GM18907 (cell line): ENCODE measurements around the gene SEBOX.

Experiments used
- ATAC-seq: cut with Tn5 transposase; IDR thresholded peaks from one replicate; pipeline ENCODE4 v1.9.1; 2021; ENCODE audit warnings: mild to moderate bottlenecking, moderate library complexity; ENCODE audit not compliant: unreplicated experiment

SEBOX gene

DNA sequence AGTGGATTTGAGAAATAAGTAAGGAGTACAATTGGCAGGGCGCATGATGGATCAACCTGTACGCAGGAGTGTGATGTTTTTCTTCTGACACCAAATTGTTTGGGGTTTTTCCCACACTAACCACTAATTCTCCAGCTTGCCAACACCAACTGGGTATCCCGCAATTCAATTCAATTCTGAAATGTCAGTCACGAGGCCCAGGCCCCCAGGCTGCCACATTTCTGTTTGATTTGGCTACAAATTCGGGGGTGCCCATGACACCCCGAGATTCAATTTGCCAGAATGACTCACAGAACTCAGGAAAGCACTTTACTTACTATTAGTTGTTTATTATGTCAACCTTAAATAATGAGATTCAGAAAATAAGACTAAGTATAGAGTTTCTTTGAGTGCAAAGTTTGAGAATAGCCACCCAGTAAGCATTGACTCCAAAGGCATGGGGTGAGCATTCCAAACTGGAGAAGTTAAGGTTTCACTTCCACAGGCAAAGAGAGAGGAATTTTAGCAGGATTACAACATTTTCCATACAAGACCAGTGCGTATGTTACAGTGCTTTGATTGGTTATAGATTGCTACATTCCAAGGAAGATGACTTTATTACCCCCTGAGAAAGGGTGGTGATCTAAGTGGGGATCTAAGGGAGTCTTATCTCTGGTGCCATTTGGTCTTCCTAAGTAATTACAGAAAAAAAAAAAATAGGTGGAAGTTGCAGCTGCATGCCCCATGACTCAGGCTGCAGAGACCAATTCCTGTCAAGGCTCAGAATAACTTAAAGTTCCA is 29.5 kb upstream of the SEBOX start:
- no peak for ATAC-seq

DNA sequence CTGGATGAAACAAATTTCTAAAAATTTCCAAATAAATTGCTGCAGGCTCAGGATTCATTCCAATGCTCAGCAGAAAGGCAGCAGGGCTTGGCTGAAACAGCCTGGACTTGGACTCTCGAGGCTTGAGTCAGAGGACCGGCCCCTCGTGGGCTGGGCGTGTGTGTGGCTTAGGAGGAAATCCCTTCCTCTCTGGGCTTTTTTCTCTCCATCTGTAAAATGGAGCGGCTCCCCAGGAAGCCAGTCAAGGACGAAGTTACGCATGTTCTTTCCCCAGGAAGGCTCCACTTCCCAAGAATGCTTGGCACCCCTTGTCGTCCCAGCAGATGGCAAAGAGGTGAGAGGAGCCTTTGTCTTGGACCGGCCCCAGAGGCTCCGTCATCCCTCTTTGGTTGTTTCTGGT is 27.5 kb upstream of the SEBOX start:
- ATAC-seq: no peak

DNA sequence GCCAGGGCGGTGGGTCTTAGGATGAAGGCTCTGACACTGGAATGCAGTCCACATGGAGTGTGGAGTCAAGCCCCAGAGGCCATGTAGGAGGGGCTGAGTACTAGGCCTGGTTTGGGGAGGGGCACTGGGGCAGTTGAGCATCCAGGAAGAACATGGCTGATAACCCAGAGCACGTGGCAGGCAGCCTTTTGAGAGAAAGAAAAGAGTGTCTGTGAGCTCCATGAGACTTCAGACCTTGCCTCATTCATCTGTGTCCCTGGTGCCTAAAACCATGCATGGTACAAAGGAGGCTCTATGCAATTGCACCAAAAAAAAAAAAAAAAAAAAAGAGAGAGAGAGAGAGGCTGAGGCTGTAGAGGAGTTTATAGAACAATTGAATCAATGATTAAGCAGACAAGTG is 26.4 kb upstream of the SEBOX start:
- no peak for ATAC-seq

DNA sequence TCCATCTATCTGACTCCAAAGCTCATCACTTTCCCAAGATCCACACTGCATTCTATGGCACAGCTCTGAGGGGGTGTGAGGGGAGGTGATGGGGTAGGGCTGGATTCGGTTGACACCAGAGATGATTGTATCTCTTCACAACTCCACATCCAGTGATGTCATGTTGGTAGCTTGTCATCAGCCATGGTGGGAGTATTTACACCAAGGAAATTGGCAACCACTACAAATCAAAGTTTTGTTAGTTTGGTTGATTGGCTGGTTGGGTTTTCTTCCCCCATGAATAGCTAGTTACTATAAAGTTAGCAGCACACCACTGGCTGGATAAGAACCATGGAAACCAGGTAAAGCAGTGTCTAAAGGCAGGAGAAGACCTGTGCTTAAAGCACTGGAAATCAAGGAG is 26.0 kb upstream of the SEBOX start:
- ATAC-seq: no peak

DNA sequence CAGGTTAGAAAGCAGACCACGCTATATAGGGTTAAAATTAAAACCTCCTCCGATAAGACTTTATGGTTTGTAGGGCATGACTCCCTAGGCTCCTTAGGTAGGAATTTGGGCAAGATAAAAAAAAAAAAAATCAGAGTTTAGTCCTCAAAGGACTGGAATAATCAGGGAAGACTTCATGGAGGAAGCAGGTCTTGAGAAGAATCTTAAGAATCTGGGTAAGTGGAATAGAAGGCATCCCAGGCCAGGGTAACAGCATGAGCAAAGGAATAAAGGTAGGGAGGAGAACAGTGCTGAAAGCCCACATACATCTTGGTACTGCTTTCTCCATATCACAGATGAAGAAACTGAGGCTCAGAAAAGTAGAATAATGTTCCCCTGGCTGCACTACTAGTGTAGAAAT is 25.6 kb upstream of the SEBOX start:
- no peak for ATAC-seq

DNA sequence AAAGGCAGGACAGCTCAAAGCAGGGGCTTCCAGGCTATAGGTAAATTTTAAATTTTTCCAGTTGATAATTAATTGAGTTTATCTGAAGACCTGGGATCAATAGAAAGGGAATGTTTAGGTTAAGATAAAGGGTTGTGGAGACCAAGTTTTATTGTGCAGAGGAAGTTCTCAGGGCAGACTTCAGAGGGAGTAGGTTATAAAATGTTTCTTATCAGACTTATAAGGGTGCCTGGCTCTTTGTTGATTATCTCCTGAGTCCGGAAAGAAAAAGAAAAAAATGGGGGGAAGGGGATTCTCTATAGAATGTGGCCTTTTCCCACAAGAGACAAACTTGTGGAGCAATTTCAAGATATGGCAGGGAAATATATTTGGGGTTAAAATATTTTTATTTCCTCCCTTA is 25.1 kb upstream of the SEBOX start:
- ATAC-seq: no peak

DNA sequence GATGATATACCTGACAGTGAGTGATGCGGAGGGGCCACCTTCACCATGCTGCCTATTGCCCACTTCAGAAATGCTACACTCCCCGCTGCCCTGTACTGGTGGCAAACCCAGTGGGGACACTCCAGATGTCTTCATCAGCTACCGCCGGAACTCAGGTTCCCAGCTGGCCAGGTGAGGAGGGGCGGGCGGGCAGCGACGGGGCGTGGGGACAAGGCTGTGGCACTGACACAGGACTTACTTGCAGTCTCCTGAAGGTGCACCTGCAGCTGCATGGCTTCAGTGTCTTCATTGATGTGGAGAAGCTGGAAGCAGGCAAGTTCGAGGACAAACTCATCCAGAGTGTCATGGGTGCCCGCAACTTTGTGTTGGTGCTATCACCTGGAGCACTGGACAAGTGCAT is 23.1 kb upstream of the SEBOX start:
- no peak for ATAC-seq

DNA sequence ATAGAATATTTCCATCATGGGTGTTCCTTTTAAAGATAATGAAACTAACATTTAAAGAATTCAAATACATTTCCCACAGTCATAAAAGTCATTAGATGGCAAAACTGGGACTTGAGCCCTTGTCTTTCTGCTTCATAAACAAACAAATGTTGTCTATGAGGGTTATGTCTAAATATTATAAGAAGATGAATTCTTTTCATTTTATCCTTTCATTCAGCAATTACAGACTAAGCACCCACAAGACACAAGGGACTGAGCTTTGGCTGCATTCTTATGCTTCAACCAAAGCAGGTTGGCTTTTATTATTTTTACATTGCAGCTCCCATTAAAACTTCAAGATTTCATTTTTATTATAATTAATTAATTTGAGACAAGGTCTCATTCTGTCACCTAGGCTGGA is 21.4 kb upstream of the SEBOX start:
- no peak for ATAC-seq

DNA sequence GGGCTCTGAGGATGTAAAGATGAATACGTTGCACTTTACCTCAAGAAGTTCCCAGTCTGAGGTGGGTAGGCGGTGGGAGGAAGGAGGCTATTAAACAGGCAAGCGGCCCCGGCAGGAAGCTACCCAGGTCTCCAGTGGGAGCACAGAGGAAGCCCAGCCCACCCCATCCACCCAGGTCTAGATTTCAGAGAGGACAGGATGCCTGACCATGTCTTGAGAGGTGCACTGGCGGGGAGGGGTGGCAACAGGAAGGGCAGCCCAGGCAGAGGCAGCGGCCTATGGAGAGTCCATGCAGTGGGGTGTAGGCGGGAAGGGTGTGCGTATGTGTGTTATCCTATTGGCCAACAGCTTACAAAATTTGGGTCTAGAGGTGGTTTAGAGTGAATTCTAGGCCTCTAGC is 20.4 kb upstream of the SEBOX start:
- no peak for ATAC-seq

DNA sequence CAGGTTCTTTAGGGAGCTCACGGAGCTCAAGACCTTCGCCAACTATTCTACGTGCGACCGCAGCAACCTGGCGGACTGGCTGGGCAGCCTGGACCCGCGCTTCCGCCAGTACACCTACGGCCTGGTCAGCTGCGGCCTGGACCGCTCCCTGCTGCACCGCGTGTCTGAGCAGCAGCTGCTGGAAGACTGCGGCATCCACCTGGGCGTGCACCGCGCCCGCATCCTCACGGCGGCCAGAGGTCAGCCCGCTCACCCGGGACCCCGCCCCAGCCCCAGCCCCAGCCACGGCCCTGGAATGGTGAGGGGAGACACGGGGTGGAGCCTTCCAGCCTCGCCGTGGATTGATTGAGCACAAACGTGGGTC is 20.0 kb upstream of the SEBOX start:
- peak; percentile 27 for ATAC-seq

DNA sequence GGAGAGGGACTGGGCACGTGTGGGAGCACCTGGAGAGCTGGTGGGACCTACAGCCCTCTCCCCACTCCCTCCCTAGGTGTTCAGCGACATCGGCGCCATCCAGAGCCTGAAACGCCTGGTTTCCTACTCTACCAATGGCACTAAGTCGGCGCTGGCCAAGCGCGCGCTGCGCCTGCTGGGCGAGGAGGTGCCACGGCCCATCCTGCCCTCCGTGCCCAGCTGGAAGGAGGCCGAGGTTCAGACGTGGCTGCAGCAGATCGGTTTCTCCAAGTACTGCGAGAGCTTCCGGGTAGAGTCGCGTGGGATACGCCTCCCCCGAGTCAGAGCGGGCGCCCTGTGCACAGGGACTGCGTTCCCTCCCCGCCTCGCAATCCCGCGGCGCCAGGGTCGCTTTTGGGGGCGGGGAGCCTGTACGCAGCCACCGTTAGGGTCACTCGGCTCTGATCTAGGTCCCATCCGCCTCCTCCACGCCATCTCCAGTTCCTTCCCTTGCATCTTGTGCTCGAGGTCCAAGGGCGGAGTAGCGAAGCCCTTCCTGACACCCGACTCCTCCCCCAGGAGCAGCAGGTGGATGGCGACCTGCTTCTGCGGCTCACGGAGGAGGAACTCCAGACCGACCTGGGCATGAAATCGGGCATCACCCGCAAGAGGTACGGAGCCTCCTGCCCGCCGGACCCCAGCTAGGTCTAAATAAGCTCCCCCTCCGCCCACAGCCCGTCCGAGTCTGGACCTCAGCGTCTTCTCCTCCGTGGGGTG is 19.5 kb upstream of the SEBOX start:
- ATAC-seq: peak; percentile 71

DNA sequence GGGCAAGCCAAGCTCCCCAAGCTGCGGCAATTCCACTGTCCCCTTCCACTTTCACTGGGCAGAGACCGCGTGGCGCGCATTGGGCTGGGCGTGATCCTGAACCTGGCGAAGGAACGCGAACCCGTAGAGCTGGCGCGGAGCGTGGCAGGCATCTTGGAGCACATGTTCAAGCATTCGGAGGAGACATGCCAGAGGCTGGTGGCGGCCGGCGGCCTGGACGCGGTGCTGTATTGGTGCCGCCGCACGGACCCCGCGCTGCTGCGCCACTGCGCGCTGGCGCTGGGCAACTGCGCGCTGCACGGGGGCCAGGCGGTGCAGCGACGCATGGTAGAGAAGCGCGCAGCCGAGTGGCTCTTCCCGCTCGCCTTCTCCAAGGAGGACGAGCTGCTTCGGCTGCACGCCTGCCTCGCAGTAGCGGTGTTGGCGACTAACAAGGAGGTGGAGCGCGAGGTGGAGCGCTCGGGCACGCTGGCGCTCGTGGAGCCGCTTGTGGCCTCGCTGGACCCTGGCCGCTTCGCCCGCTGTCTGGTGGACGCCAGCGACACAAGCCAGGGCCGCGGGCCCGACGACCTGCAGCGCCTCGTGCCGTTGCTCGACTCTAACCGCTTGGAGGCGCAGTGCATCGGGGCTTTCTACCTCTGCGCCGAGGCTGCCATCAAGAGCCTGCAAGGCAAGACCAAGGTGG is 16.3 kb upstream of the SEBOX start:
- ATAC-seq: no peak

DNA sequence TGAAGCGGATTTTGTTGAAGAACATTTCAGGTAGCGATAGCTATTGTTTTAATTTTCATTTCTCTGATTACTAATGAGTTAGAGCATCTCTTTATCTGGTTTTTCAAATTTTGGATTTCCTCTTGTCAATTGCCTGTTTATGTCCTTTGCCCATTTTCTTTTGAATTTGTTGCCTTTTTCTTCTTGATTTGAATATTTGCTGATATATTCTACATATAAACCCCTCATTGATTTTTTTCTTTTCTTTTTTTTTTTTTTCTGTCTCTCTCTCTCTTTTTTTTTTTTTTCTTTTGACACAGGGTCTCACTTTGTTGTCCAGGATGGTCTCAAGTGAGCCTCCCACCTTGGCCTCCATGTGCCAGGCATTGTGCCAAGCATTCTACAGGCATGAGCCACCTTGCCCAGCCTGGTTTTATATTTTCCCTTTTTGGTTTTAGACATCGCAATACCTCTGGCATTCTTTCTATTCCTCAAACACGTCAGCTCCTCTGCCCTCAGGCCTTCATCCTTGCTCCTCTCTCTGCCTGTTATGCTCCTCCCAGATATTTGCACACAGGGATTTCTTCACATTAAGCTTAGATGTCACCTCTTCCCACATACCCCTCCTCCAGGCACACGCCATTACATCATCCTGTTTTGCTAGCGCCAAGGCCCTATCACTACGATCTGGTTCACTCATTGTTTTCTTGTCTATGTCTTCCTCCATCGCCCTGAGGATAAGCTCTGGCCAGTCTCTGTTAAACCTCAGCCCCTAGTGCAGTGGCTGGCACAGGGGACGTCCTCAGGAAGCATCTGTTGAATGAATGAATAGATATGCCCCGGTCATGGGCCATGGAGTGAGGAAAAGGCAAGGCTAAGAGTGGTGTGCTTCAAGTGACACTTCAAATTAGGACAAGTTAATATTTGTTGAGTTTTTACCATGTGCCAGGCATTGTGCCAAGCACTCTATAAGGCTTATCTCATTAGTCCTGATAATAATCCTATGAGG is 15.1 kb upstream of the SEBOX start:
- ATAC-seq: no peak

DNA sequence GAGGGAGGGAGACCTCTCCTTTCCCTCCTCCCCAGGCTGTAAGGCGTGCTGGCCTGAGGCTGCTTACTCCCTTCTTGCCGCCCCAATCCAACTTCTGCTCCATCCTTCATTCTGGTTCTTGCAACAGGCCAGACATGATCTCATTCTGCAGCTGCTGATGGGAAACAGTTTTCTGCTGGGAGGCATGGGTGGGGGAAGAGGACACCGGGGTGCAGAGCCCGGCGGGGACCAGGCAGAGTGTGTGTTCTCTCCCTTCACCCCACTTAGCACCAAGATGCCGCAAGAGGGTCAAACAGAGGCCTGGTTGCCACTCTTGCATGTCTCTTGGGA is 7.9 kb upstream of the SEBOX start:
- ATAC-seq: no peak

DNA sequence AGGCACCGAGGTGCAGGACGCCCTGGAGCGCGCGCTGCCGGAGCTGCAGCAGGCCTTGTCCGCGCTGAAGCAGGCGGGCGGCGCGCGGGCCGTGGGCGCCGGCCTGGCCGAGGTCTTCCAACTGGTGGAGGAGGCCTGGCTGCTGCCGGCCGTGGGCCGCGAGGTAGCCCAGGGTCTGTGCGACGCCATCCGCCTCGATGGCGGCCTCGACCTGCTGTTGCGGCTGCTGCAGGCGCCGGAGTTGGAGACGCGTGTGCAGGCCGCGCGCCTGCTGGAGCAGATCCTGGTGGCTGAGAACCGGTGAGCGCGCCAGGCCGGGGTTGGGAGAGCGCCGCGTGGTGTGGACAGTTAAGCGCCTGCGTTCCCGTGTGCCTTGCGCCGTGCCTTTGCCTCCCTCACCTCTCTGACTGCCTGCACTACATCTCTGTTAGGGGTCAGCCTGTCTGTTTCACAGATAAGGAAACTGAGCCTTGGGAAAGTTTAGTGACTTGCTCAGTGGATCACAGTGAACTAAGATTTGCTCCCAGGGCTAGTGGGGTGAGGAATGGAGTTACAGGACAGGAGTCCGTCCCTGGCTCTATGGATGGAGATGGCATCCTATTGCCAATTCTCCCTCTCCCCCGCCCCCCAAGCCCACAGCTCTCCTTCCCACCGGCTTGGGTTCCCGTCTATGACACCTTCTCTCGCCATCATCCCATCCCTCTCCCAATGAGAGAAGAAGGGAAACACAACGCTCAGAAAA is 7.4 kb upstream of the SEBOX start:
- peak; percentile 12 for ATAC-seq

DNA sequence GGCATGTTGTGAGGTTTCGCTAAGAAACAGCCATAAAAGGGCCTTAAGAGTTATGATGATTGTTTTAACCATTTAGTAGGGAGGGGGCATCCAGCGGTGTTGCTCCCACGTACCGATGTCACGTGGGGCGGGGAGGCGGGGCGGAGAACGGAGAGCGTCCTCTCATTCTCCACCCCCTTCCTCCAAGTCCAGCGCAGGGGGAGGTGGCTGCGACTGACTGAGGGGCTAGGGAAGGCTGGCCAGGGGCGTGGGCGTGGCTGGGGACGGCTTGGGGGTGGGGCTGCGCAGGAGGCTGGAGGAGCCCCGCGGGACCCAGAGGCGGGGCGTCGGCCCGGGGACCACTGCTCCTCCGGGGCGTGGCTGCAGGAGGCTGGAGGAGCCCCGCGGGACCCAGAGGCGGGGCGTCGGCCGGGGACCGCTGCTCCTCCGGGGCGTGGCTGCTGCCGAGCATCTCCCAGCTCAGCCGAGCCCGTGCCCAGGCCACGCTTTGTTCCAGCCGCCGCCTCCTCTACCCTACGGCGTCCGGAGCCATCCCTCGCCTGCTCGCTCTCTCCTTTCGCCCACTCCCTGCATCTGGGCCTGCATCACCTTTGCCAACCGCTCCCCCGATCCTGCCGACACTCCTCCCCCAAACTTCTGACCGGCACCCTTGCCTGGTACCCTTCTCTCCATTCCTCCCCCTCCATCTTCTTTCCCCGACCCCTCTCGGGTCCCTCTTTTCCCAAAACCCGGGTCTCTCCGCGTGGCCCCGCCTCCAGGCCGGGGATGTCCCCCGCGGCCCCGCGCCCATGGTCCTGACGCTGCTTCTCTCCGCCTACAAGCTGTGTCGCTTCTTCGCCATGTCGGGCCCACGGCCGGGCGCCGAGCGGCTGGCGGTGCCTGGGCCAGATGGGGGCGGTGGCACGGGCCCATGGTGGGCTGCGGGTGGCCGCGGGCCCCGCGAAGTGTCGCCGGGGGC is 6.5 kb upstream of the SEBOX start, which contains the start of gene SARM1:
Gene SARM1, plus strand, starts transcription at position 450 of the 958 bp plus-strand sequence. Its CDS starts 339 bp downstream, at position 789.
- ATAC-seq: peak; percentile 85

DNA sequence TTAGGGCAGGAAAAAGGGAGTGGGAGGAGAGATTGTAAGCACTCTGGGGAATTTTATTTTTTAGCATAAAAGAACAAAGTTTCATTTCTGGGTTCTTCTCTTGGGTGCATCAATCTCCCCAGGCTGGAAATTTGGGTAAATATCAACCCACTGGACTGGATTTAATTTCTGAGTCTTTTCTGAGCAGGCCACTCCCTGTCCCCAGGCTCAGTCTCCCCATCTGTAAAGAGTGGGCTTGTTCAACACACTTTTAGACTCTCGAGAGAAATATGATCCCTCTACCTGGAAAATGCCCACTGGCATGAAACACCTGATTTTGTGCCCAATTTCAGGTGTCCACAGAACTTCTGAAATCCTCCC is 5.7 kb upstream of the SEBOX start:
- ATAC-seq: no peak

DNA sequence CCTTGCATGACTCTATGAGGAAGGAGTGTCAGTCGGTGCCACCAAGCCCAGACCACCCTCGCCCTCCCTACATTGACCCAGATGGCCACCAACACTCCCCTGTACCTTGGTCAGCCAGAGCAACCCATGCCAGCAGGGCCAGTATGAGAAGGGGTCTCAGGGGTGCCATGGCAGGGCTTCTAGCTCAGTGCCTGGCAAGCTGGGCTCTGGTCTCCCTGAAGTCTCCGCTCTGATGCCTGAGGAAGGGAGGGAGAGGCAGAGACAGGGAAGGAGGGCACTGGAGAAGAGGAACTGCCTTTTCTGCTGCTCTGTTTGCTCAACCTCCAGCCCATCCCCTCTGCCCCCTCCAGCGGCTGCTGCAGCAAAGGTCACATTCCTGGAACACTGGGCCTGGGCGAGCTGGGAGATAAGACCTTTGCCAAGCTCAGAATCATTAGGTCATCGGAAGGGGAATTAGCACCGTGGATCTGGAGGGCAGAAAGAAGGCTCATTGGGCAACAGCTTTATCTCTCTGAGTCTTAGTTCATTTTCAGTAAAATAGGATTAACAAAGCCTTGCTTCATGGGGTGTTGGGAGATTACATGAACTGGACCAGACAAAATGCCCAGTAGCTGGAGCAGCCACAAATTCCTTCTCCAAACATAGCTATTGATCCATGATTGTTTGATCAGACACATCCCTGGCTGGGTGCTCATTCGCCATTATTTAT is 5.2 kb upstream of the SEBOX start, which contains the start of gene VTN:
Gene VTN, minus strand, starts transcription at position 273 of the 709 bp plus-strand sequence. Its CDS starts 104 bp downstream, at position 169.
- ATAC-seq: no peak
